ENCODE data around the gene IQGAP2.
"Not testable (repeated sequence)": the region's sequence is repeated elsewhere in the genome, so short reads cannot be mapped to it uniquely, and the experiment has no call there.

IQGAP2 gene

DNA sequence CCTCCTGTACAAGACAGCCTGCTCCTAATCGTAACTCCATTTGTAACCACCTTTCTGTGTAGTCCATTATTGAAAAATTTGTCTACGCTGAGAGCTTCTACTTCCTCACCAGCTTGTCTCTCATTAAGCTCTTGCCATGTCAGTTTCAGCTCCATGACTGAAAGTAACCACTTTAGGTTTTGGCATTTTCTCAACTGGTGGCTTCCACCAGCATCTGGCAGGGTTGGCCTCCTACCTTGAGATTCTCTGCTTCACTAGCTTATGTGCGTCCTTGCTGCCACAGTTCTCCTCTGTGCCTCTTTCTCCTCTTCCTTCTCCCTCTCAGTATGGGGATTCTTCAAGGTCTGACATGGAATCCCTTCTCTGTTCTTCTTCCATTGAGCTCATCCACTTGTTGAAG, 188.3 kb downstream of the IQGAP2 start:
- no peak overlapping the region for H3K4me3 ChIP-seq (ENCODE audit: low read length)
- H3K27me3 ChIP-seq (ENCODE audit: insufficient read depth, low read length): no peaks in the 10 kb centered on the region
- no peak overlapping the region for H2AFZ ChIP-seq (ENCODE audit: low read depth, low read length)
- H3K4me1 ChIP-seq (ENCODE audit: insufficient read depth, low read length): no peaks in the 10 kb centered on the region
- H3K9me3 ChIP-seq (ENCODE audit: low read length): no peaks in the 10 kb centered on the region
- peaks cover 15% of the 10 kb centered on the region for H3K36me3 ChIP-seq (ENCODE audit: insufficient read depth, low read length)

- H3K4me3 ChIP-seq (ENCODE audit: low read length): no peak overlapping the region
- H3K4me1 ChIP-seq (ENCODE audit: insufficient read depth, low read length): no peaks in the 10 kb centered on the region
- H3K9me3 ChIP-seq (ENCODE audit: low read length): peaks cover 1% of the 10 kb centered on the region
- no peaks in the 10 kb centered on the region for H3K27me3 ChIP-seq (ENCODE audit: insufficient read depth, low read length)
- H2AFZ ChIP-seq (ENCODE audit: low read depth, low read length): no peak overlapping the region
- peaks cover 17% of the 10 kb centered on the region for H3K36me3 ChIP-seq (ENCODE audit: insufficient read depth, low read length)
Observed at GRCh38 chr5:76592692-76593091, 189.6 kb downstream of the IQGAP2 start.

DNA sequence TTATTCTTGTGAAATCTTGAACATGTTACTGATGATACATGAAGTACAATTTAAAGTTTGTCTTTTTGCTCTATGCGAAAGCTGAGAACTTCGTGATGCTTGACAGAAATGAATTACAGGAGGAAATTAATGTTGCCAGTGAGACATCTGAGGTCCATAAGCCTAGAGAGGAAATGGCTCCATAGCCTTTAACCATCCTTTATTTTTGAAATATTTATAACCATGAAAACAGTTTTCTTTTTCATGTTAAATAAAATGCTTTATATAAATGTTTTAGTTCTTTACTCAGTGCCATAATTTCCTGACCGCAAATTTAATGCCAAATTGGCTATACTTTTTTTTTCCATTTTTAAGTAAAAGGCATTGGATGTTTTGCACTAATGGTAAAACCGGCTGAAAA, 191.0 kb downstream of the IQGAP2 start:
- Histone ChIP-seq H3K4me3 (ENCODE audit: low read length) (no peak overlapping the region), H2AFZ (ENCODE audit: low read depth, low read length) (no peak overlapping the region), H3K27me3 (ENCODE audit: insufficient read depth, low read length) (no peaks in the 10 kb centered on the region), H3K9me3 (ENCODE audit: low read length) (peaks cover 1% of the 10 kb centered on the region), H3K4me1 (ENCODE audit: insufficient read depth, low read length) (no peaks in the 10 kb centered on the region), H3K36me3 (ENCODE audit: insufficient read depth, low read length) (peaks cover 14% of the 10 kb centered on the region)

DNA sequence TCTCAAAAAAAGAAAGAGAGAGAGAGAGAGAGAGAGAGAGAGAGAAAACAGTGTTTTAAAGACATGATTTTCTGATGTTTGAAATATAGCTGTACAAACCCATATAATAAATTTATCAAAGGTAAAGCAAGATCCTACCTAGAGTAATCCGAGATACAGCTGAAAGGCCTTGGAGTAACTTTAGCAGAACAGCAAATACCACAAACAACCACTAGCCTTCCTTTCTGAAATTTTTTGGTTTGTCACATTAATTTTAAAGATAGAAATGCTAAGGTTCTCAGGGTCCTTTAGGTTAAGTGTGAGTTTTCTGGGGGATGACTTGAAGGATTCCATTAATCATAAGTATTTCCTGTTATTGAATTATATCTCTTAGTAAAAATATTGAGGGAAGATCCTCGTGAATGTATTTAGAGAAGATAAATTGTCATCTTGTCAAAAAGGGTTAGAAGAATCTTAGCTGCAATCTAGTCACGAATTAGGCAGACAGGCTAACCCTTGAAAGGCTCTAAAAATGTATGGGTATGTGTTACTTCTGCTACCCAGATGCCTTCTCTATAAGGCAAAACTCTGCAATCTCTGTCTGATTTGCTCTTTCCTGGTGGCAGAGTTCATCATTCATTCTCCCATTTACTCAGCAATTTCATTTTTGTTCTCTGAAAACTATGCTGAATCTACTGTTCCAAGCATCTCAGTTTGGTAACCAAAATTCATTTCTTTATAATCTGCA, 192.8 kb downstream of the IQGAP2 start:
- Histone ChIP-seq H2AFZ (ENCODE audit: low read depth, low read length) (no peak overlapping the region), H3K4me1 (ENCODE audit: insufficient read depth, low read length) (no peaks in the 10 kb centered on the region), H3K4me3 (ENCODE audit: low read length) (no peak overlapping the region), H3K9me3 (ENCODE audit: low read length) (peaks cover 1% of the 10 kb centered on the region), H3K27me3 (ENCODE audit: insufficient read depth, low read length) (no peaks in the 10 kb centered on the region), H3K36me3 (ENCODE audit: insufficient read depth, low read length) (peaks cover 8% of the 10 kb centered on the region)

DNA sequence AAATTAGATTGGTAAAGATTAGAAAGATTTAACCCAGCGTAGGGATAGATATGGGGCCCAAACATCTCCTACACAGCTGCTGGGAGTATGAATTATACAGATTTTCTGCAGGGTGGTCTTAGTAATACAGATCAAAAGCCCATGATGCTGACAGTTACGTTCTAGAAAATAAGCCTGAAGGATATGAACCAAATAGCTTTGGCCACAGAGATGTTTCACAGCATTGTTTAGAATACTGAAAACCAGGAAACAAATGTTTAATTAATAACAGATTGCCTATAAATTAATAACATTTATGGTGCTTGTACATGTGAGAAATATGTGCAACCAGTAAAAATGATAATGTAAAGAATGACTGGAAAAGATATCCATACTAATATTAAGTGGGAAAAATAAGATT, 195.4 kb downstream of the IQGAP2 start:
- Histone ChIP-seq H2AFZ (ENCODE audit: low read depth, low read length) (no peak overlapping the region), H3K27me3 (ENCODE audit: insufficient read depth, low read length) (no peaks in the 10 kb centered on the region), H3K4me1 (ENCODE audit: insufficient read depth, low read length) (no peaks in the 10 kb centered on the region), H3K9me3 (ENCODE audit: low read length) (peaks cover 1% of the 10 kb centered on the region), H3K4me3 (ENCODE audit: low read length) (no peak overlapping the region), H3K36me3 (ENCODE audit: insufficient read depth, low read length) (peaks cover 2% of the 10 kb centered on the region)

DNA sequence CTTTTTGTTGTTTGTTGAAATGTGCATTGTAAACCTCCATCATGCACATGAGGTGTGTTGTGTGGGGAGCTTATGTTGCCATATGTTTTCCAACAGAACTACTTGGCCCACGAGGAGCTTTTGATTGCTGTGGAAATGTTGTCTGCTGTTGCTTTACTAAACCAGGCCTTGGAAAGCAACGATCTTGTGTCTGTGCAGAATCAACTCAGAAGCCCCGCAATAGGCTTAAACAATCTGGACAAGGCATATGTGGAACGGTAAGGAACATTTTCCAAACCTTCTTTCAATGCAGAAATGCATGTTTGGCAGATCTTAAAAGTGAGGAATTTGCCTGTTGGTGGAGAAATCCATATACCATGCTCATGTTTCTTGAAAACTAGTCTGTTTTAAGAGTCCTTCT, 197.6 kb downstream of the IQGAP2 start:
- H3K27me3 ChIP-seq (ENCODE audit: insufficient read depth, low read length): no peaks in the 10 kb centered on the region
- H3K4me3 ChIP-seq (ENCODE audit: low read length): no peak overlapping the region
- H3K4me1 ChIP-seq (ENCODE audit: insufficient read depth, low read length): no peaks in the 10 kb centered on the region
- H2AFZ ChIP-seq (ENCODE audit: low read depth, low read length): no peak overlapping the region
- H3K36me3 ChIP-seq (ENCODE audit: insufficient read depth, low read length): peaks cover 2% of the 10 kb centered on the region
- peaks cover 1% of the 10 kb centered on the region for H3K9me3 ChIP-seq (ENCODE audit: low read length)

- H3K27me3 ChIP-seq (ENCODE audit: insufficient read depth, low read length): no peaks in the 10 kb centered on the region
- no peaks in the 10 kb centered on the region for H3K4me1 ChIP-seq (ENCODE audit: insufficient read depth, low read length)
- no peak overlapping the region for H3K4me3 ChIP-seq (ENCODE audit: low read length)
- H2AFZ ChIP-seq (ENCODE audit: low read depth, low read length): no peak overlapping the region
- H3K36me3 ChIP-seq (ENCODE audit: insufficient read depth, low read length): peaks cover under 1% of the 10 kb centered on the region
- peaks cover 1% of the 10 kb centered on the region for H3K9me3 ChIP-seq (ENCODE audit: low read length)
Observed at GRCh38 chr5:76601470-76601869, 198.4 kb downstream of the IQGAP2 start.

GRCh38 chr5:76602094-76602726, 199.1 kb downstream of the IQGAP2 start:
- H2AFZ ChIP-seq (ENCODE audit: low read depth, low read length): no peak overlapping the region
- no peaks in the 10 kb centered on the region for H3K36me3 ChIP-seq (ENCODE audit: insufficient read depth, low read length)
- no peak overlapping the region for H3K4me3 ChIP-seq (ENCODE audit: low read length)

GRCh38 chr5:76603991-76604390, 200.9 kb downstream of the IQGAP2 start:
- not testable (repeated sequence) for H3K27me3 ChIP-seq (ENCODE audit: insufficient read depth, low read length); H3K9me3 ChIP-seq (ENCODE audit: low read length); H2AFZ ChIP-seq (ENCODE audit: low read depth, low read length); H3K36me3 ChIP-seq (ENCODE audit: insufficient read depth, low read length); H3K4me3 ChIP-seq (ENCODE audit: low read length)
- peaks cover 19% of the 10 kb centered on the region for H3K4me1 ChIP-seq (ENCODE audit: insufficient read depth, low read length)

More at GRCh38 chr5:76602094-76602726, 199.1 kb downstream of the IQGAP2 start:
- peaks cover 6% of the 10 kb centered on the region for H3K4me1 ChIP-seq (ENCODE audit: insufficient read depth, low read length)
- H3K9me3 ChIP-seq (ENCODE audit: low read length): no peaks in the 10 kb centered on the region
- no peaks in the 10 kb centered on the region for H3K27me3 ChIP-seq (ENCODE audit: insufficient read depth, low read length)

GRCh38 chr5:76604838-76605237, 201.8 kb downstream of the IQGAP2 start:
- Histone ChIP-seq H3K9me3 (ENCODE audit: low read length) (no peaks in the 10 kb centered on the region), H3K36me3 (ENCODE audit: insufficient read depth, low read length) (no peaks in the 10 kb centered on the region), H3K4me3 (ENCODE audit: low read length) (no peak overlapping the region), H3K4me1 (ENCODE audit: insufficient read depth, low read length) (peaks cover 19% of the 10 kb centered on the region), H3K27me3 (ENCODE audit: insufficient read depth, low read length) (no peaks in the 10 kb centered on the region), H2AFZ (ENCODE audit: low read depth, low read length) (no peak overlapping the region)

GRCh38 chr5:76606701-76607100, 203.6 kb downstream of the IQGAP2 start:
- no peak overlapping the region for H2AFZ ChIP-seq (ENCODE audit: low read depth, low read length)
- peaks cover 19% of the 10 kb centered on the region for H3K4me1 ChIP-seq (ENCODE audit: insufficient read depth, low read length)
- H3K27me3 ChIP-seq (ENCODE audit: insufficient read depth, low read length): no peaks in the 10 kb centered on the region
- H3K36me3 ChIP-seq (ENCODE audit: insufficient read depth, low read length): peaks cover 1% of the 10 kb centered on the region
- no peaks in the 10 kb centered on the region for H3K9me3 ChIP-seq (ENCODE audit: low read length)
- no peak overlapping the region for H3K4me3 ChIP-seq (ENCODE audit: low read length)

GRCh38 chr5:76607353-76607871, 204.3 kb downstream of the IQGAP2 start:
- no peaks in the 10 kb centered on the region for H3K9me3 ChIP-seq (ENCODE audit: low read length)
- no peak overlapping the region for H3K4me3 ChIP-seq (ENCODE audit: low read length)
- H3K27me3 ChIP-seq (ENCODE audit: insufficient read depth, low read length): no peaks in the 10 kb centered on the region
- H2AFZ ChIP-seq (ENCODE audit: low read depth, low read length): peak overlapping the region; percentile 12
- peaks cover 4% of the 10 kb centered on the region for H3K36me3 ChIP-seq (ENCODE audit: insufficient read depth, low read length)
- H3K4me1 ChIP-seq (ENCODE audit: insufficient read depth, low read length): peaks cover 19% of the 10 kb centered on the region

DNA sequence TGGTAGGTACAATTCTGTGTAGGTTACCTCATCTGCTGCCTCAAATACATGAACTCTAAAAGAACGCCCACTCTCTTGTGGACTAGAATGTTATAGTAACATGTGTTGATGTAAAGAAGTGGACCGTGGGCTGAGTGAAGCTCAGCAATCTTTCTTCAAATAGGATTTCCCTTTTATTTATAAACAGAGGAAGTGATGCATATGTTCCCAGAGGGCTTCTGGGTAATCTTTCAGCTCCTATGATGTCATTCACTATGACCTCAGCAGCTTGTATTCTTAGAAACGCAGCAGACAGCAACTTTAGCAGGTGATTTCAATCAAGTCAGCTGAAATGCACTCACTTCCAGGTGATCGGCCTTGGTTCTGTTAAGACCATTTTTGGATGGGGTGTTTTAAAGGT, 205.7 kb downstream of the IQGAP2 start:
- Histone ChIP-seq H3K9me3 (ENCODE audit: low read length) (no peaks in the 10 kb centered on the region), H2AFZ (ENCODE audit: low read depth, low read length) (no peak overlapping the region), H3K4me1 (ENCODE audit: insufficient read depth, low read length) (peaks cover 19% of the 10 kb centered on the region), H3K36me3 (ENCODE audit: insufficient read depth, low read length) (peaks cover 4% of the 10 kb centered on the region), H3K27me3 (ENCODE audit: insufficient read depth, low read length) (no peaks in the 10 kb centered on the region), H3K4me3 (ENCODE audit: low read length) (no peak overlapping the region)

All from neuron (in vitro differentiated cells).